Vagina (tissue), 2 donors: ENCODE results near the gene NFATC3. TPM values are rescaled to one million over a fixed set of nuclear protein-coding genes. Genes with fewer than 3 reads are reported as not detected.

Experiments
- DNase-seq, 2 donors: peaks; one replicate each; pipeline ENCODE4 v3.0.0-alpha.2; 2017; ENCODE audit errors: extremely low spot score in 2 of 2
- H3K27ac ChIP-seq: fragments of 200-600 bp; sonication (generic); one replicate; pipeline ENCODE4 v1.5.1; 2019
- H3K27me3 ChIP-seq: fragments of 200-600 bp; sonication (generic); one replicate; pipeline ENCODE4 v1.5.1; 2019
- H3K36me3 ChIP-seq, 2 donors: fragments of 200-600 bp; sonication (generic); one replicate each; pipeline ENCODE4 v1.5.1; 2017 to 2019
- H3K4me1 ChIP-seq: fragments of 200-600 bp; sonication (generic); one replicate; pipeline ENCODE4 v1.5.1; 2019
- H3K4me3 ChIP-seq, 2 donors: fragments of 200-600 bp; sonication (generic); 1 replicate in 1 of 2; 2 replicates in 1 of 2; pipeline ENCODE4 v1.5.1; 2016 to 2019
- H3K9me3 ChIP-seq: fragments of 200-600 bp; sonication (generic); one replicate; pipeline ENCODE4 v1.5.1; 2019
- POLR2A ChIP-seq, 2 donors: fragments of 450-650 bp; IDR thresholded peaks; one replicate each; pipeline ENCODE4 v1.6.1; 2017; ENCODE audit warnings: antibody characterized with exemption in 2 of 2, mild to moderate bottlenecking in 2 of 2, moderate library complexity in 2 of 2
- POLR2AphosphoS5 ChIP-seq, 2 donors: sonication (generic); formaldehyde crosslinking; IDR thresholded peaks; one replicate each; pipeline ENCODE4 v1.9.0; 2017; ENCODE audit warnings: antibody characterized with exemption in 2 of 2, mild to moderate bottlenecking in 2 of 2, low read depth in 1 of 2; ENCODE audit not compliant: insufficient read depth in 1 of 2
- intact Hi-C: fragments of 100-400 bp; cut with DNase I; formaldehyde crosslinking; loops from one replicate; pipeline ENCODE4 v1.15.1; 2023
- total RNA-seq: library from RNA; depleted of rRNA; stranded (reverse); fragments of >200 nt; gene quantifications from one replicate; pipeline ENCODE4 v1.2.3, GENCODE V29; 2016
- TF ChIP-seq, protein P1 (sequence below), 3 experiments: fragments of 450-650 bp in 2 of 3; fragments of 200-600 bp in 1 of 3; sonication (generic) in 1 of 3; IDR thresholded peaks; one replicate each; pipeline ENCODE4 v1.5.1; 2017 to 2019; ENCODE audit warnings: antibody characterized with exemption in 3 of 3, mild to moderate bottlenecking in 2 of 3, moderate library complexity in 2 of 3

NFATC3 gene
- total RNA-seq, 1 donor from 2014 or later, result 51.8 TPM

DNA sequence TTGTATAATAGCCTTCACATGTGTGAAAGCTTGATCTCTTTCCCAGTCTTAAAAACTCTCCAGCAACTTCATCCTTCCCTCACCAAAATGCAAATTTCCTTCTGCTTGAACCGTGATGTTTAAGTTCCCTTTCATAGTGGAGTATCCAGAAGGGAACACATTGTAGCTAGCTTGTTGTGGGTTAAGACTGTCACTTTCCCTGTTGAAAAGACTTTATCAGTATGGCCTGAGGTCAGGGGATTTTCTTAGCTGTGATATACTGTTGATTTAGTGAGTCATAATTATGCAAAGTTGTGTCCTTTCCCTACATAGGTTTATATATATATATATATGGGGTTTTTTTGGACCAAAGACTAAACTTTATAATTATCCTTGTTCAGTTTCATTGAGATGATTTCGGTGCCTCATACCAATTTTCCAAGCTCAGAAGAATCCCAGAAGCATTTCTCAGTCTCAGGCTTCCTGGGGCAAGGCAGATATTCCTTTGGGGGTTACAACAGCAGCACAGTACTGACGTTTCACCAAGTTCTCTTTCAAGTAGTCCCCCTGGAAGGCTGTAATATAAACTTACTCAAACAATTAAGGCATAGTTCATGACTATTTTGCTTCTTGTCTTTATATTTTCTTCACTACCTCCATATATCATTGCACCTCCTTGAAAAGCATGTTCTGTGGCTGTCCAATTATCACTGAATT lies 115.1 kb downstream of the NFATC3 start:
- DNase-seq, result no peak
- no peaks in the 10 kb centered on the region for H3K36me3 ChIP-seq
- intact Hi-C loops, result no loop called here
- no peaks in the 10 kb centered on the region for H3K9me3 ChIP-seq
- no peak overlapping the region for H3K4me3 ChIP-seq
- no peak overlapping the region for H3K27ac ChIP-seq
- H3K27me3 ChIP-seq, result no peaks in the 10 kb centered on the region
- no peaks in the 10 kb centered on the region for H3K4me1 ChIP-seq
- no peak for TF ChIP-seq POLR2A (IDR thresholded peaks at IDR 0.05)
- no peak for TF ChIP-seq POLR2AphosphoS5 (IDR thresholded peaks at IDR 0.05; ENCODE audit: insufficient read depth in 1 of 2, low read depth in 1 of 2)
- TF ChIP-seq, protein P1, sequence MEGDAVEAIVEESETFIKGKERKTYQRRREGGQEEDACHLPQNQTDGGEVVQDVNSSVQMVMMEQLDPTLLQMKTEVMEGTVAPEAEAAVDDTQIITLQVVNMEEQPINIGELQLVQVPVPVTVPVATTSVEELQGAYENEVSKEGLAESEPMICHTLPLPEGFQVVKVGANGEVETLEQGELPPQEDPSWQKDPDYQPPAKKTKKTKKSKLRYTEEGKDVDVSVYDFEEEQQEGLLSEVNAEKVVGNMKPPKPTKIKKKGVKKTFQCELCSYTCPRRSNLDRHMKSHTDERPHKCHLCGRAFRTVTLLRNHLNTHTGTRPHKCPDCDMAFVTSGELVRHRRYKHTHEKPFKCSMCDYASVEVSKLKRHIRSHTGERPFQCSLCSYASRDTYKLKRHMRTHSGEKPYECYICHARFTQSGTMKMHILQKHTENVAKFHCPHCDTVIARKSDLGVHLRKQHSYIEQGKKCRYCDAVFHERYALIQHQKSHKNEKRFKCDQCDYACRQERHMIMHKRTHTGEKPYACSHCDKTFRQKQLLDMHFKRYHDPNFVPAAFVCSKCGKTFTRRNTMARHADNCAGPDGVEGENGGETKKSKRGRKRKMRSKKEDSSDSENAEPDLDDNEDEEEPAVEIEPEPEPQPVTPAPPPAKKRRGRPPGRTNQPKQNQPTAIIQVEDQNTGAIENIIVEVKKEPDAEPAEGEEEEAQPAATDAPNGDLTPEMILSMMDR (IDR thresholded peaks at IDR 0.05), result no peak

DNA sequence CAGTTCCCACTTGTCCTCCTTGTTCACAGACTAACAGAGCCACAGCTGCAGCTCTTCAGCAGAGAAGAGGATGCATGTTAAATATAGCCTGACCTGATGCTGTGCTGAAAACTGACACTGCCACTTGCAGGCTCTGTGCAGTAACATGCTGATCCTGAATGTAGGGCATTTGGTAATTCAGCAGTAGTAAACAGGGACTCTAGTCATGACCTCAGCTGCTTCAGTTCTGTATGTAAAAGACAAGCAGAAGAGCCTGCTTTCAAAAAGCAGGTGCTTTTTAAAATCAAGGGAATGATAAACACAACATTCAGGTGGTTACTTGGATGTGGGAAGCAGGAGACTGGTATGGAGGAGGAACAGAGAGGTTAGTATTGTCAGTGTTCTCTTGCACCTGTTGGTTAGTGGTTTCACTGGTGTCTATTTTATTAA lies 116.9 kb downstream of the NFATC3 start:
- H3K9me3 ChIP-seq, result no peaks in the 10 kb centered on the region
- no peaks in the 10 kb centered on the region for H3K4me1 ChIP-seq
- no peak overlapping the region for H3K27ac ChIP-seq
- DNase-seq, result no peak
- H3K27me3 ChIP-seq, result no peaks in the 10 kb centered on the region
- TF ChIP-seq, protein P1 (IDR thresholded peaks at IDR 0.05), result no peak
- TF ChIP-seq POLR2A (IDR thresholded peaks at IDR 0.05) (no peak), POLR2AphosphoS5 (IDR thresholded peaks at IDR 0.05; ENCODE audit: insufficient read depth in 1 of 2, low read depth in 1 of 2) (no peak)
- intact Hi-C loops, result no loop called here
- no peaks in the 10 kb centered on the region for H3K36me3 ChIP-seq
- no peak overlapping the region for H3K4me3 ChIP-seq

GRCh38 chr16:68206245-68206644 lies 121.1 kb downstream of the NFATC3 start:
- Histone ChIP-seq H3K36me3 (no peaks in the 10 kb centered on the region), H3K9me3 (no peaks in the 10 kb centered on the region), H3K4me1 (no peaks in the 10 kb centered on the region), H3K4me3 (no peak overlapping the region), H3K27ac (no peak overlapping the region), H3K27me3 (no peaks in the 10 kb centered on the region)
- intact Hi-C loops, result no loop called here
- TF ChIP-seq POLR2A (IDR thresholded peaks at IDR 0.05), result no peak
- TF ChIP-seq POLR2AphosphoS5 (IDR thresholded peaks at IDR 0.05; ENCODE audit: insufficient read depth in 1 of 2, low read depth in 1 of 2), result no peak
- TF ChIP-seq, protein P1 (IDR thresholded peaks at IDR 0.05), result no peak
- DNase-seq, result no peak

DNA sequence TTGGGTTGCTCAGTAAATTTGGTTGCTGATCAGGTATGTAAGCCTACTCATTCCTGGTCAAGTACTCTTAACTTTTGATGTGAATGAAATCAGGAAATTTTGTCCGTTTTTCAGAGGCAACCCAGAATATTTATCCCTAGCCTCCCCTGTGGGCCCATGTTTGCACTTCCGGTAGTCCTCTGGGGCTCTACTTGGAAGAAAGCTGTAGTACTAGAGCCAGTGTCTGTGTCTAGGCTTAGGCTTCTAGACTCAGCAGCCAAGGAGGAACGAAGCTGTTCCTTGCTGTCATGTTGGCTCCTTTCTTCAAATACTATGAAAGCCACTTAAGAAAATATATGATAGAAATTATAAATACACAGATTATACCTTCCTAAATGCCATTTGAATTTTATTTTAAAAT lies 129.6 kb downstream of the NFATC3 start:
- no peak for DNase-seq
- Histone ChIP-seq H3K4me3 (no peak overlapping the region), H3K27ac (no peak overlapping the region), H3K4me1 (no peaks in the 10 kb centered on the region), H3K36me3 (no peaks in the 10 kb centered on the region), H3K27me3 (no peaks in the 10 kb centered on the region), H3K9me3 (no peaks in the 10 kb centered on the region)
- TF ChIP-seq POLR2A (IDR thresholded peaks at IDR 0.05) (no peak), POLR2AphosphoS5 (IDR thresholded peaks at IDR 0.05; ENCODE audit: insufficient read depth in 1 of 2, low read depth in 1 of 2) (no peak)
- TF ChIP-seq, protein P1 (IDR thresholded peaks at IDR 0.05), result no peak
- intact Hi-C loops, result no loop called here

- intact Hi-C loops, result no loop called here
- Histone ChIP-seq H3K36me3 (no peaks in the 10 kb centered on the region), H3K27ac (no peak overlapping the region), H3K4me1 (no peaks in the 10 kb centered on the region), H3K9me3 (no peaks in the 10 kb centered on the region), H3K4me3 (no peak overlapping the region), H3K27me3 (no peaks in the 10 kb centered on the region)
- TF ChIP-seq POLR2AphosphoS5 (IDR thresholded peaks at IDR 0.05; ENCODE audit: insufficient read depth in 1 of 2, low read depth in 1 of 2) (no peak), POLR2A (IDR thresholded peaks at IDR 0.05) (no peak)
- TF ChIP-seq, protein P1 (IDR thresholded peaks at IDR 0.05), result no peak
- DNase-seq, result no peak
Observed at GRCh38 chr16:68215302-68215701, 130.1 kb downstream of the NFATC3 start.
